ENCODE measurements around the gene ELFN1.

ELFN1 gene

GRCh38 chr7:1739593-1739992 is 69.5 kb downstream of the ELFN1 start:
- DNase-seq (ENCODE audit: low read depth in 2 of 2, low spot score in 1 of 2) = no peak

- no peak for DNase-seq (ENCODE audit: low read depth in 2 of 2, low spot score in 1 of 2)
Measured at GRCh38 chr7:1740214-1740613, 70.1 kb downstream of the ELFN1 start.

GRCh38 chr7:1741246-1741645 is 71.2 kb downstream of the ELFN1 start:
- no peak for DNase-seq (ENCODE audit: low read depth in 2 of 2, low spot score in 1 of 2)

- DNase-seq (ENCODE audit: low read depth in 2 of 2, low spot score in 1 of 2) = no peak
Measured at GRCh38 chr7:1741751-1742554, 71.9 kb downstream of the ELFN1 start.

GRCh38 chr7:1742555-1743303 is 72.7 kb downstream of the ELFN1 start:
- no peak for DNase-seq (ENCODE audit: low read depth in 2 of 2, low spot score in 1 of 2)

- no peak for DNase-seq (ENCODE audit: low read depth in 2 of 2, low spot score in 1 of 2)
Measured at GRCh38 chr7:1743481-1744230, 73.6 kb downstream of the ELFN1 start.

GRCh38 chr7:1744296-1745017 is 74.4 kb downstream of the ELFN1 start:
- DNase-seq (ENCODE audit: low read depth in 2 of 2, low spot score in 1 of 2) = no peak

- no peak for DNase-seq (ENCODE audit: low read depth in 2 of 2, low spot score in 1 of 2)
Measured at GRCh38 chr7:1745018-1745532, 75.0 kb downstream of the ELFN1 start.

- no peak for DNase-seq (ENCODE audit: low read depth in 2 of 2, low spot score in 1 of 2)
Measured at GRCh38 chr7:1745576-1746490, 75.8 kb downstream of the ELFN1 start.

- no peak for DNase-seq (ENCODE audit: low read depth in 2 of 2, low spot score in 1 of 2)
Measured at GRCh38 chr7:1746491-1746975, 76.5 kb downstream of the ELFN1 start.

- no peak for DNase-seq (ENCODE audit: low read depth in 2 of 2, low spot score in 1 of 2)
Measured at GRCh38 chr7:1747004-1747801, 77.1 kb downstream of the ELFN1 start.

GRCh38 chr7:1748076-1748838 is 78.2 kb downstream of the ELFN1 start:
- DNase-seq (ENCODE audit: low read depth in 2 of 2, low spot score in 1 of 2) = no peak

GRCh38 chr7:1748839-1749173 is 78.7 kb downstream of the ELFN1 start:
- no peak for DNase-seq (ENCODE audit: low read depth in 2 of 2, low spot score in 1 of 2)

GRCh38 chr7:1749351-1749863 is 79.3 kb downstream of the ELFN1 start:
- no peak for DNase-seq (ENCODE audit: low read depth in 2 of 2, low spot score in 1 of 2)

- DNase-seq (ENCODE audit: low read depth in 2 of 2, low spot score in 1 of 2) = no peak
Measured at GRCh38 chr7:1749864-1750466, 79.9 kb downstream of the ELFN1 start.

GRCh38 chr7:1750541-1751021 is 80.5 kb downstream of the ELFN1 start:
- DNase-seq (ENCODE audit: low read depth in 2 of 2, low spot score in 1 of 2) = no peak

GRCh38 chr7:1752111-1752510 is 82.0 kb downstream of the ELFN1 start:
- no peak for DNase-seq (ENCODE audit: low read depth in 2 of 2, low spot score in 1 of 2)

All from stimulated activated CD8-positive, alpha-beta memory T cell treated with anti-CD3 and anti-CD28 coated beads, Interleukin-4, amount 100 ng/mL, for 4 hours (primary cell).